Gastrocnemius medialis (tissue), 4 donors: ENCODE data around the gene MOGAT2. TPM values are rescaled to one million over a fixed set of nuclear protein-coding genes. Genes with fewer than 3 reads are reported as not detected.
"Not testable (repeated sequence)": the region's sequence is repeated elsewhere in the genome, so short reads cannot be mapped to it uniquely, and the experiment has no call there.

Source experiments
- ATAC-seq, 2 donors: fragments of 150-250 bp; one replicate each; pipeline ENCODE4 v1.9.1; 2016
- DNase-seq, 2 donors: peaks; one replicate each; pipeline ENCODE4 v3.0.0-alpha.2; 2019
- H3K27ac ChIP-seq, 4 donors: fragments of 200-600 bp; sonication (generic); 1 replicate in 1 of 4; 2 replicates in 3 of 4; pipeline ENCODE4 v1.5.1; 2016 to 2018; ENCODE audit warnings: mild to moderate bottlenecking in 2 of 4, moderate library complexity in 1 of 4
- H3K27me3 ChIP-seq, 3 donors: fragments of 200-600 bp; sonication (generic) in 2 of 3; 1 replicate in 1 of 3; 2 replicates in 2 of 3; pipeline versions ENCODE4 v1.5.1 to v1.6.0; 2016 to 2019; ENCODE audit warnings: mild to moderate bottlenecking in 1 of 3, moderate library complexity in 1 of 3
- H3K36me3 ChIP-seq, 2 donors: fragments of 200-600 bp; sonication (generic) in 1 of 2; one replicate each; pipeline ENCODE4 v1.5.1; 2017 to 2018
- H3K4me1 ChIP-seq, 2 donors: fragments of 200-600 bp; sonication (generic) in 1 of 2; one replicate each; pipeline ENCODE4 v1.5.1; 2016 to 2017; ENCODE audit warnings: mild to moderate bottlenecking in 2 of 2
- H3K4me3 ChIP-seq, 4 donors: fragments of 200-600 bp; sonication (generic) in 3 of 4; 1 replicate in 1 of 4; 2 replicates in 3 of 4; pipeline ENCODE4 v1.5.1; 2016 to 2019; ENCODE audit warnings: mild to moderate bottlenecking in 2 of 4
- H3K9me3 ChIP-seq, 3 donors: fragments of 200-600 bp; sonication (generic) in 2 of 3; 1 replicate in 1 of 3; 2 replicates in 2 of 3; pipeline ENCODE4 v1.5.1; 2016 to 2019
- CTCF ChIP-seq, 5 experiments: fragments of 450-650 bp in 3 of 5; fragments of 200-600 bp in 2 of 5; sonication (generic) in 2 of 5; IDR thresholded peaks in 4 of 5; conservative IDR thresholded peaks in 1 of 5; 1 replicate in 4 of 5; 2 replicates in 1 of 5; pipeline ENCODE4 v1.5.1; 2016 to 2019; ENCODE audit warnings: antibody characterized with exemption in 5 of 5, mild to moderate bottlenecking in 3 of 5, moderate library complexity in 3 of 5
- POLR2A ChIP-seq, 2 donors: fragments of 450-650 bp; IDR thresholded peaks; one replicate each; pipeline ENCODE4 v1.6.1; 2017; ENCODE audit warnings: antibody characterized with exemption in 2 of 2, mild to moderate bottlenecking in 2 of 2, moderate library complexity in 2 of 2
- in situ Hi-C, 4 donors: fragments of 200-750 bp; cut with MboI; loops; one replicate each; pipeline versions ENCODE4 v1.15.0 to v1.8.0; 2017; ENCODE audit warnings: low sequenced_read_pairs in 4 of 4
- intact Hi-C: fragments of 100-400 bp; cut with DNase I; formaldehyde crosslinking; loops from one replicate; pipeline ENCODE4 v1.15.1; 2023; ENCODE audit warnings: low total_unique reads
- total RNA-seq, 4 donors: library from RNA; depleted of rRNA; stranded (reverse); fragments of >200 nt; gene quantifications; one replicate each; pipeline versions ENCODE4 v1.1.0 to v1.2.3, GENCODE V29; 2016

The MOGAT2 gene
- total RNA-seq, 4 donors from 2014 or later, result 0.10 to 0.66 (median 0.49) TPM; not detected in 1

- no peaks in the 10 kb centered on the region for H3K9me3 ChIP-seq
- in situ Hi-C loops (no loop called here), intact Hi-C loops (no loop called here)
- no peaks in the 10 kb centered on the region for H3K36me3 ChIP-seq
- TF ChIP-seq CTCF (IDR thresholded peaks at IDR 0.05 in 4 of 5, conservative IDR thresholded peaks at IDR 0.05 in 1 of 5) (no peak), POLR2A (IDR thresholded peaks at IDR 0.05) (no peak)
- H3K27me3 ChIP-seq, result peaks cover 5 to 27% (median 17%) of the 10 kb centered on the region in 3 donors
- no peak overlapping the region for H3K4me3 ChIP-seq
- no peaks in the 10 kb centered on the region for H3K4me1 ChIP-seq
- H3K27ac ChIP-seq, result no peak overlapping the region
- no peak for DNase-seq
- ATAC-seq, result no peak
Observed at GRCh38 chr11:75677909-75678308, 39.7 kb upstream of the MOGAT2 start.

- Histone ChIP-seq H3K27ac (no peak overlapping the region), H3K9me3 (no peaks in the 10 kb centered on the region), H3K4me1 (no peaks in the 10 kb centered on the region), H3K4me3 (no peak overlapping the region), H3K36me3 (no peaks in the 10 kb centered on the region), H3K27me3 (peaks cover 5 to 27% (median 17%) of the 10 kb centered on the region in 3 donors)
- ATAC-seq (no peak), DNase-seq (no peak)
- intact Hi-C loops (no loop called here), in situ Hi-C loops (no loop called here)
- TF ChIP-seq POLR2A (IDR thresholded peaks at IDR 0.05) (no peak), CTCF (IDR thresholded peaks at IDR 0.05 in 4 of 5, conservative IDR thresholded peaks at IDR 0.05 in 1 of 5) (no peak)
Observed at GRCh38 chr11:75678620-75679259, 38.9 kb upstream of the MOGAT2 start.

GRCh38 chr11:75679566-75679965 lies 38.1 kb upstream of the MOGAT2 start:
- no peaks in the 10 kb centered on the region for H3K9me3 ChIP-seq
- H3K27ac ChIP-seq, result no peak overlapping the region
- H3K27me3 ChIP-seq, result peaks cover 5 to 27% (median 12%) of the 10 kb centered on the region in 3 donors
- H3K4me3 ChIP-seq, result no peak overlapping the region
- intact Hi-C loops (no loop called here), in situ Hi-C loops (no loop called here)
- TF ChIP-seq CTCF (IDR thresholded peaks at IDR 0.05 in 4 of 5, conservative IDR thresholded peaks at IDR 0.05 in 1 of 5) (no peak), POLR2A (IDR thresholded peaks at IDR 0.05) (no peak)
- H3K36me3 ChIP-seq, result no peaks in the 10 kb centered on the region
- ATAC-seq (no peak), DNase-seq (no peak)
- H3K4me1 ChIP-seq, result no peaks in the 10 kb centered on the region

GRCh38 chr11:75683856-75684255 lies 33.8 kb upstream of the MOGAT2 start:
- H3K4me1 ChIP-seq, in situ Hi-C loops, H3K27ac ChIP-seq, H3K9me3 ChIP-seq, H3K36me3 ChIP-seq, DNase-seq, intact Hi-C loops, ATAC-seq, H3K4me3 ChIP-seq: not testable (repeated sequence)
- peaks cover 5 to 25% (median 11%) of the 10 kb centered on the region in 3 donors for H3K27me3 ChIP-seq

- no peak for DNase-seq
- H3K9me3 ChIP-seq, result peaks cover 0 to 5% (median 0%) of the 10 kb centered on the region in 3 donors
- TF ChIP-seq POLR2A (IDR thresholded peaks at IDR 0.05) (no peak), CTCF (IDR thresholded peaks at IDR 0.05 in 4 of 5, conservative IDR thresholded peaks at IDR 0.05 in 1 of 5) (no peak)
- no peak overlapping the region for H3K27ac ChIP-seq
- no peak overlapping the region for H3K4me3 ChIP-seq
- no peaks in the 10 kb centered on the region for H3K36me3 ChIP-seq
- peaks cover 0 to 7% (median 0%) of the 10 kb centered on the region in 3 donors for H3K27me3 ChIP-seq
- in situ Hi-C loops (no loop called here), intact Hi-C loops (no loop called here)
- no peaks in the 10 kb centered on the region for H3K4me1 ChIP-seq
- ATAC-seq, result no peak
Observed at GRCh38 chr11:75689863-75690609, 27.6 kb upstream of the MOGAT2 start.
